HepG2 (cell line): Measurements from ENCODE around the gene HSF4. TPM values are rescaled to one million over a fixed set of nuclear protein-coding genes. Genes with fewer than 3 reads are reported as not detected.

Experiments used
- ATAC-seq: fragments of 200-7000 bp; cut with Tn5 transposase; 3 replicates; pipeline ENCODE4 v1.9.1; 2020; ENCODE audit warnings: mild to moderate bottlenecking, moderate library complexity
- BruUV-seq: library from RNA; stranded (reverse); fragments of 400-500 nt; replicated peaks from 2 replicates; lab custom pipeline; 2021; lab: Mats Ljungman, UMichigan
- CTCF ChIA-PET: fragments of 300-600 bp; formaldehyde crosslinking; extraction: SDS; loops from one replicate; lab custom pipeline; 2021; ENCODE audit warnings: low total read pairs, inconsistent platforms, low intra/inter-chr PET ratio; lab: Yijun Ruan, JAX
- POLR2A ChIA-PET: fragments of 350-600 bp; sonication (Branson Sonifier 250); formaldehyde crosslinking; loops from one replicate; lab custom pipeline; 2020; ENCODE audit warnings: antibody characterized with exemption, inconsistent platforms; lab: Yijun Ruan, JAX
- DNase-seq: peaks from one replicate; pipeline ENCODE4 v3.0.0-alpha.2; 2015; ENCODE audit warnings: low spot score
- FAIRE-seq: peaks from 3 replicates; lab custom pipeline; 2011; peaks lifted over from hg19 to GRCh38; lab: Jason Lieb, UNC
- H2AFZ ChIP-seq: one replicate; pipeline ENCODE4 v1.6.1; 2011; ENCODE audit warnings: low read length, inconsistent platforms
- H3K27ac ChIP-seq: fragments of 300-600 bp; 3 replicates; pipeline ENCODE4 v1.8.0; 2011; ENCODE audit warnings: mixed run types, mild to moderate bottlenecking, mixed read lengths, low read length, inconsistent platforms; ENCODE audit not compliant: insufficient read depth; ENCODE audit errors: extremely low read length
- H3K27me3 ChIP-seq, 2 experiments: fragments of 200-600 bp in 1 of 2; 2 replicates in 1 of 2; 3 replicates in 1 of 2; pipeline versions ENCODE4 v1.6.0 to v1.8.0; 2011; ENCODE audit warnings: low read length in 2 of 2, mild to moderate bottlenecking in 2 of 2, moderate library complexity in 2 of 2, inconsistent platforms in 1 of 2; ENCODE audit not compliant: insufficient read depth in 2 of 2, control insufficient read depth in 1 of 2
- H3K36me3 ChIP-seq, 2 experiments: fragments of 200-600 bp in 1 of 2; replicated peaks in 1 of 2; 2 replicates in 1 of 2; 3 replicates in 1 of 2; pipeline versions ENCODE4 v1.5.1 to v1.8.0; 2011; ENCODE audit warnings: low read length in 2 of 2, inconsistent platforms in 1 of 2; ENCODE audit not compliant: insufficient read depth in 2 of 2, control insufficient read depth in 1 of 2
- H3K4me1 ChIP-seq: 2 replicates; pipeline ENCODE4 v1.5.1; 2012; ENCODE audit warnings: low read length, inconsistent platforms; ENCODE audit not compliant: insufficient read depth
- H3K4me2 ChIP-seq: 2 replicates; pipeline ENCODE4 v1.6.0; 2011; ENCODE audit warnings: low read depth, low read length, inconsistent platforms
- H3K4me3 ChIP-seq, 3 experiments: fragments of 200-600 bp in 1 of 3; sonication (generic), shearing (Covaris generic) in 1 of 3; replicated peaks in 1 of 3; 2 replicates each; pipeline ENCODE4 v1.5.1; 2011 to 2016; ENCODE audit warnings: low read length in 3 of 3, inconsistent platforms in 2 of 3, low read depth in 2 of 3, mild to moderate bottlenecking in 2 of 3, control low read depth in 1 of 3, mixed read lengths in 1 of 3; ENCODE audit not compliant: insufficient read depth in 1 of 3
- H3K79me2 ChIP-seq: one replicate; pipeline ENCODE4 v1.6.1; 2011; ENCODE audit warnings: low read length, inconsistent platforms; ENCODE audit not compliant: insufficient read depth
- H3K9ac ChIP-seq: 2 replicates; pipeline ENCODE4 v1.6.0; 2011; ENCODE audit warnings: mild to moderate bottlenecking, low read depth, low read length, inconsistent platforms; ENCODE audit not compliant: insufficient read depth
- H3K9me3 ChIP-seq: 2 replicates; pipeline ENCODE4 v1.5.1; 2012; ENCODE audit warnings: mild to moderate bottlenecking, low read length
- H4K20me1 ChIP-seq: 2 replicates; pipeline ENCODE4 v1.6.0; 2011; ENCODE audit warnings: inconsistent platforms, mild to moderate bottlenecking, low read length, moderate library complexity; ENCODE audit not compliant: insufficient read depth
- DR1 ChIP-seq: sonication (generic); formaldehyde crosslinking; IDR thresholded peaks from 2 replicates; pipeline ENCODE4 v1.8.0; 2021; ENCODE audit warnings: mild to moderate bottlenecking, missing genetic modification reagents, inconsistent platforms
- FIP1L1 ChIP-seq: fragments of 200-400 bp; formaldehyde crosslinking; IDR thresholded peaks from 2 replicates; pipeline ENCODE4 v1.6.1; 2018; ENCODE audit warnings: low read depth, mild to moderate bottlenecking, low read length, moderate library complexity, borderline replicate concordance; ENCODE audit not compliant: insufficient read depth
- HES4 ChIP-seq: sonication (generic); formaldehyde crosslinking; IDR thresholded peaks from 2 replicates; pipeline ENCODE4 v1.9.0; 2021; ENCODE audit warnings: mild to moderate bottlenecking, missing genetic modification reagents, borderline replicate concordance
- HMGA1 ChIP-seq: sonication (generic); formaldehyde crosslinking; conservative IDR thresholded peaks from 2 replicates; pipeline ENCODE4 v1.4.0; 2020; ENCODE audit warnings: missing genetic modification reagents
- MLX ChIP-seq: IDR thresholded peaks from 2 replicates; pipeline ENCODE4 v1.6.1; 2016
- MTERF4 ChIP-seq: sonication (generic); formaldehyde crosslinking; IDR thresholded peaks from 2 replicates; pipeline ENCODE4 v1.8.0; 2023; ENCODE audit warnings: mild to moderate bottlenecking, missing genetic modification reagents
- MTF1 ChIP-seq: sonication (generic); formaldehyde crosslinking; IDR thresholded peaks from 2 replicates; pipeline ENCODE4 v1.5.0; 2020; ENCODE audit warnings: missing genetic modification reagents
- NBN ChIP-seq: fragments of 450-650 bp; conservative IDR thresholded peaks from 2 replicates; pipeline ENCODE4 v1.6.1; 2017
- PLSCR1 ChIP-seq: sonication (generic); formaldehyde crosslinking; IDR thresholded peaks from 2 replicates; pipeline ENCODE4 v1.5.0; 2020; ENCODE audit warnings: missing genetic modification reagents, mild to moderate bottlenecking, borderline replicate concordance
- TOPORS ChIP-seq: sonication (generic); formaldehyde crosslinking; IDR thresholded peaks from 2 replicates; pipeline ENCODE4 v1.8.0; 2023; ENCODE audit warnings: mild to moderate bottlenecking, missing genetic modification reagents
- ZNF235 ChIP-seq: sonication (generic); formaldehyde crosslinking; IDR thresholded peaks from 2 replicates; pipeline ENCODE4 v1.8.1; 2023; ENCODE audit warnings: mild to moderate bottlenecking, missing genetic modification reagents, borderline replicate concordance
- ZNF446 ChIP-seq: sonication (generic); formaldehyde crosslinking; IDR thresholded peaks from 2 replicates; pipeline ENCODE4 v1.5.0; 2020; ENCODE audit warnings: mild to moderate bottlenecking, missing genetic modification reagents
- ZNF510 ChIP-seq: sonication (generic); formaldehyde crosslinking; IDR thresholded peaks from 2 replicates; pipeline ENCODE4 v1.4.0; 2020; ENCODE audit warnings: low read depth, mild to moderate bottlenecking, missing genetic modification reagents
- ZNF563 ChIP-seq: sonication (generic); formaldehyde crosslinking; IDR thresholded peaks from 2 replicates; pipeline ENCODE4 v1.8.0; 2022; ENCODE audit warnings: mild to moderate bottlenecking, moderate library complexity, missing genetic modification reagents
- ZNF589 ChIP-seq: sonication (generic); formaldehyde crosslinking; conservative IDR thresholded peaks from 2 replicates; pipeline ENCODE4 v1.8.0; 2022; ENCODE audit warnings: mild to moderate bottlenecking, moderate library complexity, missing genetic modification reagents
- ZNF720 ChIP-seq: sonication (generic); formaldehyde crosslinking; IDR thresholded peaks from 2 replicates; pipeline ENCODE4 v1.4.0; 2020; ENCODE audit warnings: missing genetic modification reagents
- ZNF724P ChIP-seq: sonication (generic); formaldehyde crosslinking; IDR thresholded peaks from 2 replicates; pipeline ENCODE4 v1.8.0; 2022; ENCODE audit warnings: missing genetic modification reagents, borderline replicate concordance
- ZNF773 ChIP-seq: sonication (generic); formaldehyde crosslinking; IDR thresholded peaks from 2 replicates; pipeline ENCODE4 v1.4.0; 2020; ENCODE audit warnings: missing genetic modification reagents, borderline replicate concordance
- ZNF777 ChIP-seq: sonication (generic); formaldehyde crosslinking; IDR thresholded peaks from 2 replicates; pipeline ENCODE4 v1.4.0; 2020; ENCODE audit warnings: missing genetic modification reagents
- ZNF878 ChIP-seq: sonication (generic); formaldehyde crosslinking; IDR thresholded peaks from 2 replicates; pipeline ENCODE4 v1.8.1; 2023; ENCODE audit warnings: mild to moderate bottlenecking, missing genetic modification reagents, moderate library complexity
- ZSCAN21 ChIP-seq: sonication (generic); formaldehyde crosslinking; IDR thresholded peaks from 2 replicates; pipeline ENCODE4 v1.8.0; 2022; ENCODE audit warnings: mild to moderate bottlenecking, missing genetic modification reagents, moderate library complexity, borderline replicate concordance
- WGBS: methylation state at CpG from one replicate; pipeline ENCODE4 v1.1.6; 2017; ENCODE audit warnings: low lambda C conversion rate; 5-methylcytosine and 5-hydroxymethylcytosine counted together
- in situ Hi-C: cut with HindIII; loops from 2 replicates; pipeline ENCODE4 v1.10.0; 2017; ENCODE audit warnings: low pct_unique_long_range_greater_than_20kb; ENCODE audit not compliant: extremely low pct_ligation_motif_present
- intact Hi-C: fragments of 100-400 bp; cut with micrococcal nuclease; formaldehyde crosslinking; loops from one replicate; pipeline ENCODE4 v1.10.0; 2022; ENCODE audit not compliant: unreplicated experiment
- polyA plus RNA-seq, 8 experiments: library from polyadenylated mRNA; depleted of rRNA in 3 of 8; stranded (reverse) in 7 of 8; unstranded in 1 of 8; fragments of >200 nt; fragmentation: Illumina TruSeq in 4 of 8; extraction: Trizol in 4 of 8; gene quantifications; 2 replicates each; pipeline versions ENCODE4 v1.2.1 to v1.2.3, GENCODE V29; 2011 to 2016; ENCODE audit warnings: low read depth in 4 of 8, missing spikeins in 1 of 8, mixed read lengths in 1 of 8; ENCODE audit not compliant: insufficient read depth in 1 of 8
- total RNA-seq, 5 experiments: library from RNA; depleted of rRNA; stranded (reverse); fragments of >200 nt; fragmentation: Illumina TruSeq; extraction: Trizol; gene quantifications; 2 replicates each; pipeline ENCODE4 v1.2.3, GENCODE V29; 2016; ENCODE audit warnings: low read depth in 1 of 5
- TF ChIP-seq, protein P1 (sequence below): sonication (generic); formaldehyde crosslinking; IDR thresholded peaks from 2 replicates; pipeline ENCODE4 v1.8.0; 2022; ENCODE audit warnings: missing genetic modification reagents, mild to moderate bottlenecking, borderline replicate concordance

Gene HSF4
- total and polyA plus RNA-seq, 2 of the 13 experiments (the other 11 are each of a cell fraction or from before 2014, with no cell fraction given), result 3.5 to 16.9 TPM

DNA sequence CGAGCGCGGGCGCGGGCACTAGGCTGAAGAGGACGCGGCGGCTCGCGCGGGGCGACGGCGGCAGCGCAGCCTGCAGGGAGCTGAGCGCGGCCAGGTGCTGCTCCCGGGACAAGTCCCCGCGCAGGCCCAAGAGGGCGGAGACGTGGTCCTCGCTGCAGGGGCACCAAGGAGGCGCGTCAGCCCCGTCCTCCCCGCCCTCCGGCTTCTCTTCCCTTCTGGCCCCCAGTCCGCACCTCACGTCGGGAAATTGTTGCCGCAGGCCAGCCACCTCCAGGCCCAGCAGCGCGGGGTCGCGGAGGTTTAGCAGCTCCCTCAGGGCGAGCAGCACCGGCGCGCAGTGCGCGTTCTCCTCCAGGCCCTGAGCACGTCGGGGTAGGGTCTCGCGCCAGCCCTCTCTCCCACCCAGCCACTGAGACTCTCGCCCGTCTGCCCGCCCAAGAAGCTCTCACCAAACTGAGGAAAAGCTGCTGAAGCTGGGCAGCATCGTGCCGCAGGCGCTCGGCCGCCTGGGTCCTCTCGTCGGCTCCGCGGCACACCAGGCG lies 20.0 kb downstream of the HSF4 start:
- peak overlapping the region; percentile 72 to 98 (median 82) for H3K4me3 ChIP-seq
- H3K4me2 ChIP-seq, result peak overlapping the region; percentile 96
- intact Hi-C loops, result no loop called here
- 45% methylated on average over 20 of the region's 59 CpGs for WGBS
- in situ Hi-C loops, result no loop called here
- no peaks in the 10 kb centered on the region for H3K36me3 ChIP-seq
- no peaks in the 10 kb centered on the region for H3K9me3 ChIP-seq
- peak overlapping the region; percentile 82 for H3K27ac ChIP-seq
- peak; percentile 50 for ATAC-seq
- peaks cover 6 to 7% of the 10 kb centered on the region in 2 experiments; a peak in 2 of 5 replicates for H3K27me3 ChIP-seq
- H3K9ac ChIP-seq, result peak overlapping the region; percentile 93
- no peak for DNase-seq
- no peak for FAIRE-seq
- no peaks in the 10 kb centered on the region for H3K79me2 ChIP-seq
- H4K20me1 ChIP-seq, result no peaks in the 10 kb centered on the region
- peaks cover 43% of the 10 kb centered on the region for H3K4me1 ChIP-seq
- ChIA-PET POLR2A (interaction anchor here (1.0 to 2.8 kb wide), 9 partner anchors 11 to 166 kb away, joined by 4 to 18 read pairs (median 5); partner anchors contain the start of genes CBFB, FBXL8, FHOD1 and NOL3), CTCF (interaction anchor here (0.8 to 2.7 kb wide), 6 partner anchors 10 to 229 kb away, joined by 3 to 28 read pairs (median 4); no protein-coding TSS in a partner anchor)
- BruUV-seq, result no TSS peak
- H2AFZ ChIP-seq, result no peak overlapping the region
- TF ChIP-seq, protein P1, sequence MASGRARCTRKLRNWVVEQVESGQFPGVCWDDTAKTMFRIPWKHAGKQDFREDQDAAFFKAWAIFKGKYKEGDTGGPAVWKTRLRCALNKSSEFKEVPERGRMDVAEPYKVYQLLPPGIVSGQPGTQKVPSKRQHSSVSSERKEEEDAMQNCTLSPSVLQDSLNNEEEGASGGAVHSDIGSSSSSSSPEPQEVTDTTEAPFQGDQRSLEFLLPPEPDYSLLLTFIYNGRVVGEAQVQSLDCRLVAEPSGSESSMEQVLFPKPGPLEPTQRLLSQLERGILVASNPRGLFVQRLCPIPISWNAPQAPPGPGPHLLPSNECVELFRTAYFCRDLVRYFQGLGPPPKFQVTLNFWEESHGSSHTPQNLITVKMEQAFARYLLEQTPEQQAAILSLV (CRISPR knock-in tag), result 0 out of 2 replicates have a peak, but pooled peaks have one; percentile 5
- no peak for TF ChIP-seq MTF1
- peak; percentile 86; the same call in 1 of the 2 replicates for TF ChIP-seq HES4
- no peak for TF ChIP-seq FIP1L1
- no peak; the same call in 1 of the 2 replicates for TF ChIP-seq ZNF773 (CRISPR knock-in tag)
- TF ChIP-seq PLSCR1 (CRISPR knock-in tag), result 0 out of 2 replicates have a peak, but pooled peaks have one; percentile 26
- no peak for TF ChIP-seq ZNF720 (CRISPR knock-in tag)
- TF ChIP-seq DR1 (CRISPR knock-in tag), result no peak
- TF ChIP-seq ZNF777 (CRISPR knock-in tag), result peak; percentile 88
- peak; percentile 97 for TF ChIP-seq ZNF446 (CRISPR knock-in tag)
- TF ChIP-seq ZNF589 (CRISPR knock-in tag), result no peak; the same call in 1 of the 2 replicates
- TF ChIP-seq MLX, result no peak
- 0 out of 2 replicates have a peak, but pooled peaks have one; percentile 13 for TF ChIP-seq ZNF235
- peak; percentile 12 for TF ChIP-seq ZSCAN21 (CRISPR knock-in tag)
- peak; percentile 44; the same call in 1 of the 2 replicates for TF ChIP-seq ZNF724P (CRISPR knock-in tag)
- TF ChIP-seq NBN, result no peak
- no peak for TF ChIP-seq HMGA1 (CRISPR knock-in tag)
- no peak; the same call in 1 of the 2 replicates for TF ChIP-seq ZNF878 (CRISPR knock-in tag)
- TF ChIP-seq MTERF4, result peak; percentile 11; the same call in 1 of the 2 replicates
- 0 out of 2 replicates have a peak, but pooled peaks have one; percentile 3 for TF ChIP-seq TOPORS
- peak; percentile 32; the same call in 1 of the 2 replicates for TF ChIP-seq ZNF563 (CRISPR knock-in tag)
- no peak for TF ChIP-seq ZNF510 (CRISPR knock-in tag)
